ENCODE results near the gene CACNA1C. TPM values are rescaled to one million over a fixed set of nuclear protein-coding genes. Genes with fewer than 3 reads are reported as not detected.

Gene CACNA1C
- total RNA-seq, 4 donors from 2014 or later = 1.5 to 13.5 (median 2.1) TPM

DNA sequence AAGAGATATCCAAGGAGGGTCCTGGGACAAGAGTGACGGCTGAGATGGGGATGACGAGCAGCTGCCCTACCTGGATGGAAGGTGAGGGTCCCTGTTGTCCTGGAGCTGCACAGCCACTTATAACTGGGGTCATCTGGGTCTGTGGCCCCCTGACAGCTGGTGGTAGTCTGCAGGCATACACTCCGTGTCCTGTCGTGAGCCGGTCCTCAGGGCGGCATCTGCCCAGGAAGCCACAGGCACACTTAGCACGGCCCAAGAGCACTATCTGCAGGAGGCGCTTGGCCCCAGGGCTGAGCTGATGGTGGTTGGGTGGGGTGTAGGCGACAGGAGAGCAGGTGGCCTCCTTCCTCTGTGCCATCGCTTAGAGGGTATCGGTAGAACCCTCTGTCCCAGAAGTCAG is 248.1 kb downstream of the CACNA1C start:
- H3K9me3 ChIP-seq = no peaks in the 10 kb centered on the region
- no peaks in the 10 kb centered on the region for H3K36me3 ChIP-seq
- DNase-seq = no peak
- TF ChIP-seq, protein P1, sequence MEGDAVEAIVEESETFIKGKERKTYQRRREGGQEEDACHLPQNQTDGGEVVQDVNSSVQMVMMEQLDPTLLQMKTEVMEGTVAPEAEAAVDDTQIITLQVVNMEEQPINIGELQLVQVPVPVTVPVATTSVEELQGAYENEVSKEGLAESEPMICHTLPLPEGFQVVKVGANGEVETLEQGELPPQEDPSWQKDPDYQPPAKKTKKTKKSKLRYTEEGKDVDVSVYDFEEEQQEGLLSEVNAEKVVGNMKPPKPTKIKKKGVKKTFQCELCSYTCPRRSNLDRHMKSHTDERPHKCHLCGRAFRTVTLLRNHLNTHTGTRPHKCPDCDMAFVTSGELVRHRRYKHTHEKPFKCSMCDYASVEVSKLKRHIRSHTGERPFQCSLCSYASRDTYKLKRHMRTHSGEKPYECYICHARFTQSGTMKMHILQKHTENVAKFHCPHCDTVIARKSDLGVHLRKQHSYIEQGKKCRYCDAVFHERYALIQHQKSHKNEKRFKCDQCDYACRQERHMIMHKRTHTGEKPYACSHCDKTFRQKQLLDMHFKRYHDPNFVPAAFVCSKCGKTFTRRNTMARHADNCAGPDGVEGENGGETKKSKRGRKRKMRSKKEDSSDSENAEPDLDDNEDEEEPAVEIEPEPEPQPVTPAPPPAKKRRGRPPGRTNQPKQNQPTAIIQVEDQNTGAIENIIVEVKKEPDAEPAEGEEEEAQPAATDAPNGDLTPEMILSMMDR (IDR thresholded peaks at IDR 0.05) = no peak
- TF ChIP-seq POLR2A (IDR thresholded peaks at IDR 0.05) = no peak
- H3K4me1 ChIP-seq = peaks cover 0 to 40% (median 17%) of the 10 kb centered on the region in 3 donors
- peaks cover 0 to 4% (median 0%) of the 10 kb centered on the region in 4 donors for H3K27me3 ChIP-seq
- peak overlapping the region in 3 of 4 donors; percentile 53 to 77 (median 75) for H3K27ac ChIP-seq
- intact Hi-C loops (cut with DNase I) = no loop called here
- 79 to 91% methylated on average over 6 to 11 of the region's 11 CpGs for WGBS, 2 donors
- no peak overlapping the region for H3K4me3 ChIP-seq

DNA sequence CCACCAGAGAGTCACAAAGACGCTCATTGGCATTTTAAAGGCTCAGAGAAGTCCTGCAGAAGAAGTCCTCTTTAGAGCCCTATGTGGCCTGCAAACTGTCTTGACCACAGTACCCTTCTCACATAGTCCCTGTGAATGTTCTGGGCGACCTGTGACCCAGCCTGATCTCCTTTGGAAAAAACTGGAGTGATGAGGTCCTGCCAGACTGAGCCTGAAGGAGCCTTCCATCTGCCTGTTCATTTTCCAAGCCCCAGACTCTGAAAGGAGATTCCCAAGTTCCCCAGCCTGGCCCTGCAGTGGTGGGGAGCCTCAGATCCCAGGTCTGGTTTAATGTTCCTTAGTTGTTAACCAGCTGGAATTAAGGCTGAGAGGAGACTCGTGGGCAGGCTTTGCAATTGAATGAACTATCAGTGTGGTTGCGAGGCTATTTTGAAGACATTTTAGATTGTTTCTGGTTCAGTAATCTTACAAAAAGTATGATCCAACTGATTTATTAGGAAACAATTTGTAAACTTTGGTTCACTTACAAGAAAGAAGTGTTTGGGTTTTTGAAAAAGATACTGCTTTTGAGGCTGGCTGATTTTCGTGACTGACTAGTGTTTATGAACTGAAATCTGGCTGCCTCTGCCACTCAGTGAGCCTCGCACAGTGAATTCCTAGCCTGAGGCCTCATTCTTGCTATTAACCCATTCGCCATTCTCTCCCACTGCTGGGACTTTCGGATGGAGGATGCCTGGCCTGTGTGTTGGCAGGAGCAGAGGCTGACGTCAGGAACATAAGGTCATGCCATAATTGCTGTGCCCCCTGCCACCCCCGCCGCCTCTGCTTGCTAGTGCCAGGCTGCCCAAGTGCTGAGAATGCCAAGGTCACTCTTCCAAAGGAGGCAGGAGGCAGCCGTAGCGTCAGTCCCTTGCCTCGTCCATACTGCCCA is 249.0 kb downstream of the CACNA1C start:
- TF ChIP-seq, protein P1 (IDR thresholded peaks at IDR 0.05) = no peak
- no peak for TF ChIP-seq POLR2A (IDR thresholded peaks at IDR 0.05)
- no peaks in the 10 kb centered on the region for H3K9me3 ChIP-seq
- no peaks in the 10 kb centered on the region for H3K36me3 ChIP-seq
- peak overlapping the region in 1 of 4 donors; percentile 11 for H3K4me3 ChIP-seq
- WGBS, 2 donors = 55 to 62% methylated on average over 8 to 13 of the region's 14 CpGs
- peaks cover 0 to 4% (median 0%) of the 10 kb centered on the region in 4 donors for H3K27me3 ChIP-seq
- peaks cover 0 to 39% (median 17%) of the 10 kb centered on the region in 3 donors for H3K4me1 ChIP-seq
- peak overlapping the region; percentile 1 to 77 (median 64) for H3K27ac ChIP-seq
- no peak for DNase-seq
- intact Hi-C loops (cut with DNase I) = no loop called here

DNA sequence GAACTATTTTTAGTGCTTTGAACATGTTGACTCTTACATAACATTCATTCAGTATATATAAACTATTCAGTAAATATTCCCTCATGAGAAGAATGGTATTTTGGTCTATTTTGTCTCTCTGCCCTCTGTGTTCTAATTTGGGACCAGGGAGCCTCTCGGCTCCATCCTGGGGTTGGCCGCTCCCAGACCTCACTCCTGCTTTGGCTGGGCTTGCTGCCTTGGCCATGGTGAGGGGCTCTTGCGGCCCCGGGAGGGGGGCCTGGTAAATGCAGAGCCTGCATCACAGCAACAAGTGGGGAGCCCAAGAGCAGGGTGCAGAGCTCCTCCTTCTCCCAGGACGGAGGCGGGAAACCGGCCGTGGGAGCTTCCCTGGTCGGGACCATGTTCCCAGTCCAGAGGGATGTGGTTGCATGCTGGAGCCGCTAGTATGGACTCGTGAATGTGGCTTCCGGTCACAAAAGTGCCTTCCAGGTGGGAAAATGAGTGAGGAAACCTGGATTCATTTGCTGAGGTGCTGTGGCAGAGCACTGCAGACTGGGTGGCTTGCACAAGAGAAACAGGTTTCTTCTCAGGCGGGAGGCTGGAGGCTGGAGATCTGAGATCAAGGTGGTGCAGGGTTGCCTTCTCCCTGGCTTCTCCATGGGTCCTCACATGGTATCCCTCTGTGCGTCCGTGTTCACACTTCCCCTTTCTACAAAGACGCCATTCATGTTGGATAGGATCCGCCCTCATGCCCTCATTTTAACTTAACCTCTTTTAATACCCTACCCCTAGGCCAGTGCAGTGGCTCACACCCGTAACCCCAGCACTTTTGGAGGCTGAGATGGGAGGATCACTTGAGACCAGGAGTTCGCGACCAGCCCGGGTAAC is 250.2 kb downstream of the CACNA1C start:
- DNase-seq = no peak
- intact Hi-C loops (cut with DNase I) = no loop called here
- H3K27ac ChIP-seq = peak overlapping the region in 3 of 4 donors; percentile 53 to 77 (median 75)
- H3K36me3 ChIP-seq = no peaks in the 10 kb centered on the region
- H3K4me1 ChIP-seq = peaks cover 0 to 39% (median 17%) of the 10 kb centered on the region in 3 donors
- no peak overlapping the region for H3K4me3 ChIP-seq
- no peaks in the 10 kb centered on the region for H3K9me3 ChIP-seq
- no peak for TF ChIP-seq POLR2A (IDR thresholded peaks at IDR 0.05)
- TF ChIP-seq, protein P1 (IDR thresholded peaks at IDR 0.05) = no peak
- 76 to 81% methylated on average over 16 to 20 of the region's 21 CpGs for WGBS, 2 donors
- H3K27me3 ChIP-seq = peaks cover 0 to 4% (median 0%) of the 10 kb centered on the region in 4 donors

DNA sequence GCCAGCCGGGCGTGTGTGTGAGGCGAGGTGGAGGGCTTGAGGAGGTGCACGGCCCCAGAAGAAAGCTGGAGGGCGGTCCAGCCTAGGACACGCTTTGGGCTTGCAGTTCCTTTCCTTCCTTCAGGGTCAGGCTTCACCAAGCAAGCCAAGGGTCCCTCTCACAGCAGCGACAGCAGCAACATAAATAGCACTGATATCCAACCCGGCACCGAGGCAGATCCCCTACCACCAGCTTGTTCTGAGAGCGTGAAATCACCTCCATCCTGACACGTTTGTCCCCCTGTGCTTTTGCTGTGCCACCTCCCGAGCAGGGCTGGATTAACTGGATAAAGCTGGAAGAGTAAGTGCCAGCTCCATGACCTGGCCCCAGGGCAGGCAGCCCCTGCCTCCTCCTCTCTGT is 251.4 kb downstream of the CACNA1C start:
- no peak for DNase-seq
- H3K27me3 ChIP-seq = peaks cover 0 to 4% (median 0%) of the 10 kb centered on the region in 4 donors
- no peak overlapping the region for H3K27ac ChIP-seq
- no peak overlapping the region for H3K4me3 ChIP-seq
- TF ChIP-seq, protein P1 (IDR thresholded peaks at IDR 0.05) = no peak
- no peak for TF ChIP-seq POLR2A (IDR thresholded peaks at IDR 0.05)
- H3K9me3 ChIP-seq = peaks cover 0 to 4% (median 0%) of the 10 kb centered on the region in 3 donors
- no peaks in the 10 kb centered on the region for H3K36me3 ChIP-seq
- peaks cover 0 to 33% (median 17%) of the 10 kb centered on the region in 3 donors for H3K4me1 ChIP-seq
- 68% methylated on average over 11 of the region's 12 CpGs; no CpG with 5 or more reads in 1 of the 2 donors for WGBS, 2 donors
- intact Hi-C loops (cut with DNase I) = no loop called here

Data from esophagus squamous epithelium (tissue), 5 donors.